AG09309 (cell line): ENCODE data around the gene ATP1B4.
"Not testable (repeated sequence)": the region's sequence is repeated elsewhere in the genome, so short reads cannot be mapped to it uniquely, and the experiment has no call there.

Experiments used
- DNase-seq: peaks from one replicate; pipeline ENCODE4 v3.0.0-alpha.2; 2010; ENCODE audit warnings: low read depth
- H3K4me3 ChIP-seq: 2 replicates; pipeline ENCODE4 v1.5.1; 2011; ENCODE audit warnings: mild to moderate bottlenecking, low read depth, low read length, moderate library complexity; ENCODE audit not compliant: control insufficient read depth
- CTCF ChIP-seq: IDR thresholded peaks from 2 replicates; pipeline ENCODE4 v1.5.1; 2011; ENCODE audit warnings: mild to moderate bottlenecking, low read depth, low read length, inconsistent platforms; ENCODE audit not compliant: insufficient read depth, control insufficient read depth; ENCODE audit errors: missing control alignments

ATP1B4 gene

DNA sequence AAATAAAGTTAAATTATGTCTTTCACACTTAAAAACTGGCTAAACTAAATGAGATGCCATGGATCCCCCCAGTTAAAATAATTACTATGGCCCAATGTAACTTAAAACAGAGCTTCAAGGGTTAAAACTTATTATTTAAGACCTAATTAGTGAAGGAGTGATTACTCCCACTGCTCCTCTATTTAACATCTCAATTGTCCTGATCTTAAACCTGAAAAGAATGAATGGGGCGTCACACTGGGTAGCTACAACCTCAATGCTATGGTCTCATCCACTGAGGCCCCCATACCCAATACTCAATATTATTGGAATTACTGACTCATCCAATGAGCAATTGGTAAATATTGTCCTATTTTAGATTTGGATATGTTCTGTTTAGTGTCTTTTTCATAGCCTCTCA lies 29.5 kb upstream of the ATP1B4 start:
- TF ChIP-seq CTCF: no peak
- no peak overlapping the region for H3K4me3 ChIP-seq
- DNase-seq: no peak

DNA sequence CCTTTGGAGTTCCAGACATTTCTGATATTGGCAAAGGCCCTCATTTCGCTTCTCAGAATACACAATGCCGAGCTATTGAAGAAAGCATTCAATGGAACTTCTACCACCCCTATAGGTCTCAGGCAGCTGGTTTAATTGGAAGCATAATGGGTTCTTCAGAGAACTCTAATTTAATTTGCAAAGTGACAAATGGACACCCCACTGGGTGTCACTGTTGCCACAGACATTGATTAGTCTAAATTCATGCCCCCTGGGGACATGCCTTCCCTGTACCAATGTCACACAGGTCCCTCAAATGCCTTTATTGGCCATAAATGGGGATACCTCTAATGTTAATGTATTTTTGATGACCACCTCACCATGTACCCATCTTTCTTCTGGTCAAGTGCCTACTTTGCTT lies 27.7 kb upstream of the ATP1B4 start:
- TF ChIP-seq CTCF: no peak
- no peak for DNase-seq
- H3K4me3 ChIP-seq: no peak overlapping the region

DNA sequence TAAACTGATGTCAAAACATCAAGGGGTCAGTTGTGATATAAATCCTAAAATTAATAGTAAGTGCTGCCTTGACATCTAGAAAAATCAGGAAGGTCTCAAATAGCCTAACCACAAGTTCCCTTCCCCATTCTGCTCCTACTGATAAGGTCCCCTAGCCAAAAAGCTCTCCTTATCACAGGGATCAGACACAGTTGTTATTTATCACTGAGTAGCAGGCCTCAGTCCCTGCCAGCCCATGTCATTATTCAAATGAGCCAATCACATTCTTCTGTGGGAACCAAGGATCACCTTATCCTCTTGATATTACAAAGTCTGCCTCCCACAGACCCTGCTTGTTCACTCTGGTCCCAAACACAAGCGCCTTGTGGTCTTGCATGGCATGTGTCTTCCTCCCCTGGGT lies 27.3 kb upstream of the ATP1B4 start:
- TF ChIP-seq CTCF: no peak
- H3K4me3 ChIP-seq: no peak overlapping the region
- DNase-seq: no peak

GRCh38 chrX:120335289-120335688 lies 26.6 kb upstream of the ATP1B4 start:
- no peak for TF ChIP-seq CTCF
- DNase-seq: no peak
- no peak overlapping the region for H3K4me3 ChIP-seq

GRCh38 chrX:120336899-120337298 lies 25.0 kb upstream of the ATP1B4 start:
- DNase-seq: no peak
- no peak for TF ChIP-seq CTCF
- H3K4me3 ChIP-seq: no peak overlapping the region

DNA sequence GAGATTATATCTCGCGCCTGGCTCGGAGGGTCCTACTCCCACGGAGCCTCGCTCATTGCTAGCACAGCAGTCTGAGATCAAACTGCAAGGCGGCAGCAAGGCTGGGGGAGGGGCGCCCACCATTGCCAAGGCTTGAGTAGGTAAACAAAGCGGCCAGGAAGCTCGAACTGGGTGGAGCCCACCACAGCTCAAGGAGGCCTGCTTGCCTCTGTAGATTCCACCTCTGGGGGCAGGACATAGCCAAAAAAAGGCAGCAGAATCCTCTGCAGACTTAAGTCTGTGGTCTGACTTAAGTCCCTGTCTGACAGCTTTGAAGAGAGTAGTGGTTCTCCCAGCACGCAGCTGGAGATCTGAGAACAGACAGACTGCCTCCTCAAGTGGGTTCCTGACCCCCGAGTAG lies 17.3 kb upstream of the ATP1B4 start:
- DNase-seq, H3K4me3 ChIP-seq: not testable (repeated sequence)

GRCh38 chrX:120350450-120351138 lies 11.3 kb upstream of the ATP1B4 start:
- no peak for TF ChIP-seq CTCF
- no peak for DNase-seq
- H3K4me3 ChIP-seq: no peak overlapping the region
